ENCODE results near the gene PPP1R12A.
"Not testable (repeated sequence)": the region's sequence is repeated elsewhere in the genome, so short reads cannot be mapped to it uniquely, and the experiment has no call there.

DNA sequence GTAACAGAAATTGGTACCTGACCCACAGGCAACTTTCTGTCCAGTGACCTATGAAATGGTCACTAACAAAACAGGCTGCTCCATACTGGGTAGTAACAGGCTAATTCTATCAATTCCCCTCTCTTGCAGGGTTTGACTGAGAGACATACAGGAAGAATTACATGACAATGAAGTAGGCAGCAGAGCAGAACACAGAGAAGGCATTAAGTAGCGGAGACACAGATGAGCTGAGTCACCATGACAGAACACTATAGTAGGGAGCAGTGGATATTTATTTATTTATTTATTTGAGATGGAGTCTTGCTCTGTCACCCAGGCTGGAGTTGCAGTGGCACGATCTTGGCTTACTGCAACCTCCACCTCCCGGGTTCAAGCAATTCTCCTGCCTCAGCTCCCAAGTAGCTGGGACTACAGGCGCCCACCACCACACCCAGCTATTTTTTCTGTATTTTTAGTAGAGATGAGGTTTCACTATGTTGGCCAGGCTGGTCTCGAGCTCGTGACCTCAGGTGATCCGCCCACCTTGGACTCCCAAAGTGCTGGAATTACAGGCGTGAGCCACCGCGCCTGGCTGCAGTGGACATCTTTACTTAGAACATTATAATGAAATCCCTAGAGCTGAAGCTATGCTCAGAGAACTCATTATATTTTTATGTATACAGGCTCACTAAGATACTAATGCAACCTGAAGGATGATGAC, 150.4 kb downstream of the PPP1R12A start:
- TF ChIP-seq POLR2A (IDR thresholded peaks at IDR 0.05; ENCODE audit: low read length); GATA1 (IDR thresholded peaks at IDR 0.05; ENCODE audit: low read depth, low read length): not testable (repeated sequence)
